Measurements from ENCODE around the gene RPL41.

- TF ChIP-seq MAX (IDR thresholded peaks at IDR 0.05) (no peak), TAF1 (IDR thresholded peaks at IDR 0.05; ENCODE audit: low read depth) (no peak)
These were observed 6.2 kb downstream of the RPL41 start for GRCh38 chr12:56122637-56123036.
